ENCODE results near the gene CR2. TPM values are rescaled to one million over a fixed set of nuclear protein-coding genes. Genes with fewer than 3 reads are reported as not detected.

CR2 gene
- polyA plus RNA-seq, 1 donor from 2014 or later = not detected

DNA sequence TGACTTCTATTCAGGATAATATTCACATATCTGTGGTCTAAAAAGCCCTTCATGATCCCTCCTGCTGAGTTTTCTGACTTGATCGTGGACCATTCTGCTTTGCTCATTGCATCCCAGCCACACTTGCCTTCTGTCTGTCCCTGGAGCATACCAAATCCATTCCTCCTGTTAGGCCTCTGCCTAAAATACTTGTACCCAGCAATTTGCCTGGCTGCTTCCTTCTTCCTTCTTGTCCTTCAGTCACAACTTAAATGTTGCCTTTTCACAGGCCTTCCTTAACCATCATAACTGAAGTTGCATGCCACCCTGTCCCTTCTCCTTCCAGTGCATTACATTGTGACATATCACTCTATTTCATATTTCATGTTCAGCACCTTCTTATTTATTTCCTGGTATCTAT, 4.3 kb downstream of the CR2 start:
- no peak for TF ChIP-seq POLR2AphosphoS5 (IDR thresholded peaks at IDR 0.05)
- no peak for TF ChIP-seq EZH2 (IDR thresholded peaks at IDR 0.05; ENCODE audit: borderline replicate concordance, insufficient read depth, low read length, poor library complexity, severe bottlenecking)
- TF ChIP-seq SMC3 (conservative IDR thresholded peaks at IDR 0.05; ENCODE audit: poor library complexity) = no peak
- no peak for TF ChIP-seq MXI1 (conservative IDR thresholded peaks at IDR 0.05; ENCODE audit: poor library complexity, severe bottlenecking)
- TF ChIP-seq RAD21 (conservative IDR thresholded peaks at IDR 0.05) = no peak
- TF ChIP-seq, protein P1, sequence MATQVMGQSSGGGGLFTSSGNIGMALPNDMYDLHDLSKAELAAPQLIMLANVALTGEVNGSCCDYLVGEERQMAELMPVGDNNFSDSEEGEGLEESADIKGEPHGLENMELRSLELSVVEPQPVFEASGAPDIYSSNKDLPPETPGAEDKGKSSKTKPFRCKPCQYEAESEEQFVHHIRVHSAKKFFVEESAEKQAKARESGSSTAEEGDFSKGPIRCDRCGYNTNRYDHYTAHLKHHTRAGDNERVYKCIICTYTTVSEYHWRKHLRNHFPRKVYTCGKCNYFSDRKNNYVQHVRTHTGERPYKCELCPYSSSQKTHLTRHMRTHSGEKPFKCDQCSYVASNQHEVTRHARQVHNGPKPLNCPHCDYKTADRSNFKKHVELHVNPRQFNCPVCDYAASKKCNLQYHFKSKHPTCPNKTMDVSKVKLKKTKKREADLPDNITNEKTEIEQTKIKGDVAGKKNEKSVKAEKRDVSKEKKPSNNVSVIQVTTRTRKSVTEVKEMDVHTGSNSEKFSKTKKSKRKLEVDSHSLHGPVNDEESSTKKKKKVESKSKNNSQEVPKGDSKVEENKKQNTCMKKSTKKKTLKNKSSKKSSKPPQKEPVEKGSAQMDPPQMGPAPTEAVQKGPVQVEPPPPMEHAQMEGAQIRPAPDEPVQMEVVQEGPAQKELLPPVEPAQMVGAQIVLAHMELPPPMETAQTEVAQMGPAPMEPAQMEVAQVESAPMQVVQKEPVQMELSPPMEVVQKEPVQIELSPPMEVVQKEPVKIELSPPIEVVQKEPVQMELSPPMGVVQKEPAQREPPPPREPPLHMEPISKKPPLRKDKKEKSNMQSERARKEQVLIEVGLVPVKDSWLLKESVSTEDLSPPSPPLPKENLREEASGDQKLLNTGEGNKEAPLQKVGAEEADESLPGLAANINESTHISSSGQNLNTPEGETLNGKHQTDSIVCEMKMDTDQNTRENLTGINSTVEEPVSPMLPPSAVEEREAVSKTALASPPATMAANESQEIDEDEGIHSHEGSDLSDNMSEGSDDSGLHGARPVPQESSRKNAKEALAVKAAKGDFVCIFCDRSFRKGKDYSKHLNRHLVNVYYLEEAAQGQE (IDR thresholded peaks at IDR 0.05; ENCODE audit: borderline replicate concordance) = no peak
- no peak for TF ChIP-seq EP300 (conservative IDR thresholded peaks at IDR 0.05; ENCODE audit: poor library complexity, severe bottlenecking)
- TF ChIP-seq TAF1 (IDR thresholded peaks at IDR 0.05; ENCODE audit: low read depth) = no peak
- TF ChIP-seq, protein P2, sequence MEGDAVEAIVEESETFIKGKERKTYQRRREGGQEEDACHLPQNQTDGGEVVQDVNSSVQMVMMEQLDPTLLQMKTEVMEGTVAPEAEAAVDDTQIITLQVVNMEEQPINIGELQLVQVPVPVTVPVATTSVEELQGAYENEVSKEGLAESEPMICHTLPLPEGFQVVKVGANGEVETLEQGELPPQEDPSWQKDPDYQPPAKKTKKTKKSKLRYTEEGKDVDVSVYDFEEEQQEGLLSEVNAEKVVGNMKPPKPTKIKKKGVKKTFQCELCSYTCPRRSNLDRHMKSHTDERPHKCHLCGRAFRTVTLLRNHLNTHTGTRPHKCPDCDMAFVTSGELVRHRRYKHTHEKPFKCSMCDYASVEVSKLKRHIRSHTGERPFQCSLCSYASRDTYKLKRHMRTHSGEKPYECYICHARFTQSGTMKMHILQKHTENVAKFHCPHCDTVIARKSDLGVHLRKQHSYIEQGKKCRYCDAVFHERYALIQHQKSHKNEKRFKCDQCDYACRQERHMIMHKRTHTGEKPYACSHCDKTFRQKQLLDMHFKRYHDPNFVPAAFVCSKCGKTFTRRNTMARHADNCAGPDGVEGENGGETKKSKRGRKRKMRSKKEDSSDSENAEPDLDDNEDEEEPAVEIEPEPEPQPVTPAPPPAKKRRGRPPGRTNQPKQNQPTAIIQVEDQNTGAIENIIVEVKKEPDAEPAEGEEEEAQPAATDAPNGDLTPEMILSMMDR (IDR thresholded peaks at IDR 0.05; ENCODE audit: poor library complexity, severe bottlenecking) = no peak
- peaks cover 39% of the 10 kb centered on the region for H3K27me3 ChIP-seq (ENCODE audit: insufficient read depth, low read depth, low read length)
- H3K9me2 ChIP-seq (ENCODE audit: insufficient read depth, low read length) = no peaks in the 10 kb centered on the region
- H3K9me3 ChIP-seq (ENCODE audit: low read length) = no peaks in the 10 kb centered on the region
- no peak overlapping the region for H3K9ac ChIP-seq (ENCODE audit: low read length)
- no peak overlapping the region for H3K4me2 ChIP-seq (ENCODE audit: low read length)
- no peak overlapping the region for H3K4me3 ChIP-seq (ENCODE audit: low read length)
- H3K79me2 ChIP-seq (replicated peaks; ENCODE audit: insufficient read depth, low read length) = no peaks in the 10 kb centered on the region
- H3K27ac ChIP-seq (ENCODE audit: low read length) = no peak overlapping the region
- no peak overlapping the region for H2AFZ ChIP-seq (ENCODE audit: low read depth, low read length)
- H3K36me3 ChIP-seq (ENCODE audit: insufficient read depth, low read length) = no peaks in the 10 kb centered on the region
- H3F3A ChIP-seq (ENCODE audit: insufficient read depth, low read length, poor library complexity, severe bottlenecking) = no peaks in the 10 kb centered on the region
- no peaks in the 10 kb centered on the region for H4K20me1 ChIP-seq (ENCODE audit: insufficient read depth)

DNA sequence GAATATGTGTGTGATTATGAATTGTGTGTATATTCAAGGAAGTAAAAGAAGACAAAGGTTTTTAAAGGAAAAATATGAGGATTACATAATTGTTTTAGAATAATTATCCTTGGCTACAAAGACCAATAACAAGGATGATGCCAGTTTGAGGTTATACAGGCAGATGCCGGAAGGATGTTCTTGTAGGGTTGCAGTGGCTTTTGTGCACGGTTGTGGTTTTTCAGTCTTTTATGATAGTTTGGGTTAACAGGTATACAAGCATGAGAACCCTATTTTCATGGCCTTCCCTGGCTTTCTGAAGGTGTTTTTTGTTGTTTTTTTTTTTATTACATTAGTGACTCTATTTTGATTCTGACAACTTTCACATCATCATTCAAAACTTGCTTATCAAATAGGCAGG, 4.9 kb downstream of the CR2 start:
- no peak for TF ChIP-seq EZH2 (IDR thresholded peaks at IDR 0.05; ENCODE audit: borderline replicate concordance, insufficient read depth, low read length, poor library complexity, severe bottlenecking)
- Histone ChIP-seq H3F3A (ENCODE audit: insufficient read depth, low read length, poor library complexity, severe bottlenecking) (no peaks in the 10 kb centered on the region), H3K9me2 (ENCODE audit: insufficient read depth, low read length) (no peaks in the 10 kb centered on the region), H3K9ac (ENCODE audit: low read length) (no peak overlapping the region), H3K4me2 (ENCODE audit: low read length) (no peak overlapping the region), H3K79me2 (replicated peaks; ENCODE audit: insufficient read depth, low read length) (no peaks in the 10 kb centered on the region), H3K4me3 (ENCODE audit: low read length) (no peak overlapping the region), H4K20me1 (ENCODE audit: insufficient read depth) (no peaks in the 10 kb centered on the region), H2AFZ (ENCODE audit: low read depth, low read length) (no peak overlapping the region), H3K9me3 (ENCODE audit: low read length) (no peaks in the 10 kb centered on the region), H3K27ac (ENCODE audit: low read length) (no peak overlapping the region), H3K36me3 (ENCODE audit: insufficient read depth, low read length) (no peaks in the 10 kb centered on the region), H3K27me3 (ENCODE audit: insufficient read depth, low read depth, low read length) (peaks cover 33% of the 10 kb centered on the region)

DNA sequence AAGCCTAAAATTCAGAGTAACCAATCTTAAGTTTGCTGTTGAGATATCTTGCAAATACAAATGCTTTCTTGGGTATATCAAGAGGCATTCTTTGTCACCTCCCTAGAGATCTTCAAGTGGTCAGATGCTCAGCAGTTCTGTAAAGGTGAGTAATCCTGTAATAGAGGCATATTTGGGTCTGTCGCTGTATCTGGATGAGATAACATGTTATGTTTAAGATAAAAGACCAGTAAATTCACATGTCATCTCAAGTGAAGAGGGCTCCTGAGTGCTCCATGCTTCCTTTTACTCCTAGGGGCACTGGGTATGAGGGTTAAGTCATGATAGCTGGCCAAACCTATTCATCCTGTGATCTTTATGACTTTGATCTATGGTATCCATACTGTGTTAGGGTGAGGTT, 7.5 kb downstream of the CR2 start:
- Histone ChIP-seq H3K36me3 (ENCODE audit: insufficient read depth, low read length) (no peaks in the 10 kb centered on the region), H3K27ac (ENCODE audit: low read length) (no peak overlapping the region), H3K79me2 (replicated peaks; ENCODE audit: insufficient read depth, low read length) (no peaks in the 10 kb centered on the region), H2AFZ (ENCODE audit: low read depth, low read length) (no peak overlapping the region), H3K4me2 (ENCODE audit: low read length) (no peak overlapping the region), H3F3A (ENCODE audit: insufficient read depth, low read length, poor library complexity, severe bottlenecking) (no peaks in the 10 kb centered on the region), H3K4me3 (ENCODE audit: low read length) (no peak overlapping the region), H3K9ac (ENCODE audit: low read length) (no peak overlapping the region), H3K9me3 (ENCODE audit: low read length) (no peaks in the 10 kb centered on the region), H4K20me1 (ENCODE audit: insufficient read depth) (no peaks in the 10 kb centered on the region), H3K9me2 (ENCODE audit: insufficient read depth, low read length) (no peaks in the 10 kb centered on the region), H3K27me3 (ENCODE audit: insufficient read depth, low read depth, low read length) (peaks cover 10% of the 10 kb centered on the region)
- no peak for TF ChIP-seq RAD21 (conservative IDR thresholded peaks at IDR 0.05)
- TF ChIP-seq, protein P1 (IDR thresholded peaks at IDR 0.05; ENCODE audit: borderline replicate concordance) = no peak
- TF ChIP-seq POLR2AphosphoS5 (IDR thresholded peaks at IDR 0.05) = no peak
- no peak for TF ChIP-seq EP300 (conservative IDR thresholded peaks at IDR 0.05; ENCODE audit: poor library complexity, severe bottlenecking)
- no peak for TF ChIP-seq EZH2 (IDR thresholded peaks at IDR 0.05; ENCODE audit: borderline replicate concordance, insufficient read depth, low read length, poor library complexity, severe bottlenecking)
- TF ChIP-seq, protein P2 (IDR thresholded peaks at IDR 0.05; ENCODE audit: poor library complexity, severe bottlenecking) = no peak
- TF ChIP-seq TAF1 (IDR thresholded peaks at IDR 0.05; ENCODE audit: low read depth) = no peak
- TF ChIP-seq SMC3 (conservative IDR thresholded peaks at IDR 0.05; ENCODE audit: poor library complexity) = no peak
- no peak for TF ChIP-seq MXI1 (conservative IDR thresholded peaks at IDR 0.05; ENCODE audit: poor library complexity, severe bottlenecking)

Data from neural cell (in vitro differentiated cells).